ENCODE measurements around the gene TRPC4.

DNA sequence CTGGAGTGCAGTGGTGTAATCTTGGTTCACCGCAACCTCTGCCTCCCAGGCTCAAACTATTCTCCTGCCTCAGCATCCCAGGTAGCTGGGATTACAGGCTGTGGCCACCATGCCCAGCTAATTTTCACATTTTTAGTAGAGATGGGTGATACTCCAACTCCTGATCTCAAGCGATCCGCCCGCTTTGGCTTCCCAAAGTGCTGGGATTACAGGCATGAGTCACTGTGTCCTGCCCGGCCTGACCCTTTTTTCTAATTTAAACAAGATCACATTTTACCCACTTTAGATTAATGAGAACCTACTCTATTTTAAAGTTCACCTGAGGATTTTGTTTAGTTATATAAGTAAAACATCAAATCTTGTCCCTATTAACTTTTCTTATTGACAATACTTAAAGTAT lies 179.2 kb downstream of the TRPC4 start:
- TF ChIP-seq, protein P1, sequence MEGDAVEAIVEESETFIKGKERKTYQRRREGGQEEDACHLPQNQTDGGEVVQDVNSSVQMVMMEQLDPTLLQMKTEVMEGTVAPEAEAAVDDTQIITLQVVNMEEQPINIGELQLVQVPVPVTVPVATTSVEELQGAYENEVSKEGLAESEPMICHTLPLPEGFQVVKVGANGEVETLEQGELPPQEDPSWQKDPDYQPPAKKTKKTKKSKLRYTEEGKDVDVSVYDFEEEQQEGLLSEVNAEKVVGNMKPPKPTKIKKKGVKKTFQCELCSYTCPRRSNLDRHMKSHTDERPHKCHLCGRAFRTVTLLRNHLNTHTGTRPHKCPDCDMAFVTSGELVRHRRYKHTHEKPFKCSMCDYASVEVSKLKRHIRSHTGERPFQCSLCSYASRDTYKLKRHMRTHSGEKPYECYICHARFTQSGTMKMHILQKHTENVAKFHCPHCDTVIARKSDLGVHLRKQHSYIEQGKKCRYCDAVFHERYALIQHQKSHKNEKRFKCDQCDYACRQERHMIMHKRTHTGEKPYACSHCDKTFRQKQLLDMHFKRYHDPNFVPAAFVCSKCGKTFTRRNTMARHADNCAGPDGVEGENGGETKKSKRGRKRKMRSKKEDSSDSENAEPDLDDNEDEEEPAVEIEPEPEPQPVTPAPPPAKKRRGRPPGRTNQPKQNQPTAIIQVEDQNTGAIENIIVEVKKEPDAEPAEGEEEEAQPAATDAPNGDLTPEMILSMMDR (conservative IDR thresholded peaks at IDR 0.05; ENCODE audit: low read length): no peak
- no peak for TF ChIP-seq EZH2phosphoT487 (IDR thresholded peaks at IDR 0.05; ENCODE audit: borderline replicate concordance)
